HG03575 (cell line): ENCODE measurements around the gene NWD2.
"Not testable (repeated sequence)": the region's sequence is repeated elsewhere in the genome, so short reads cannot be mapped to it uniquely, and the experiment has no call there.

Source experiments
- ATAC-seq: cut with Tn5 transposase; IDR thresholded peaks from one replicate; pipeline ENCODE4 v1.9.1; 2021; ENCODE audit not compliant: unreplicated experiment, insufficient number of reproducible peaks, low FRiP score; ENCODE audit errors: extremely low read depth

NWD2 gene

GRCh38 chr4:37388681-37389365 lies 144.3 kb downstream of the NWD2 start:
- no peak for ATAC-seq

DNA sequence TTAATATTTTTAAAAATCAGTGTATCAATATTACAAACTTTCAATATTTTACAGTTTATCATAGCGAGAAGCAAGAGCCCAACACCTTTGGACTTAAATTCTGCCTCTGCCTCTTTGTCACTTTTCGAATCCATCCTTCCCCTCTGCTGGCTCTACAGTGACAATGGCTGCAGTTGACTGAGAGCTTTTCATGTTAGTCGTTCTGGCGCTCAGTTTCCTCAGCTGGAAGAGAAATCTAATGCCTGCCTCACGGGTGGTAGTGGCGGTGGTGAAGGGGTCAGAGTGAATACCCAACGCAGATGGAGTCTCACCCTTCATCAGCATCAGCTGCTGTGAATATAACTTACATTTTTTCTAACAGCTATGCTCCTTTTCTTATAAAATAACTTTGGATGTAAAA lies 144.8 kb downstream of the NWD2 start:
- no peak for ATAC-seq

GRCh38 chr4:37389967-37390580 lies 145.5 kb downstream of the NWD2 start:
- ATAC-seq = peak; percentile 35

GRCh38 chr4:37392521-37393255 lies 148.1 kb downstream of the NWD2 start:
- no peak for ATAC-seq

- no peak for ATAC-seq
Measured at GRCh38 chr4:37393321-37393720, 148.8 kb downstream of the NWD2 start.

DNA sequence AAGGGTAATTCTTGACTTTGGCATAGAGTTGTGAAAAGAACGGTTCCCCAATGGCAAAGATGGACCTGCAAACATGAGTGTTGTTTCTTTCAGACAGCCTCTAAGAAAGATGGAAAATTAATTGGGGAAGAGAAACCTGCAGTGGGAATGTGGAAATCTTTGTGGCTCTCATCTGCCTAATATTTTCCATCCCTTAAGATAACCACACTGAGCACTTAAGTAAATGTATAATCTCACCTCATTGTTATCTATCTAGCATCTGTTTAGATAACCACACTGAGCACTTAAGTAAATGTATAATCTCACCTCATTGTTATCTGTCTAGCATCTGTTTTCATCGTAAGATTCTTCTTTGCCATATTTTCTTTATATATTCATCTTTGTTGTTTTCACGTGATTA lies 149.3 kb downstream of the NWD2 start:
- ATAC-seq = no peak

DNA sequence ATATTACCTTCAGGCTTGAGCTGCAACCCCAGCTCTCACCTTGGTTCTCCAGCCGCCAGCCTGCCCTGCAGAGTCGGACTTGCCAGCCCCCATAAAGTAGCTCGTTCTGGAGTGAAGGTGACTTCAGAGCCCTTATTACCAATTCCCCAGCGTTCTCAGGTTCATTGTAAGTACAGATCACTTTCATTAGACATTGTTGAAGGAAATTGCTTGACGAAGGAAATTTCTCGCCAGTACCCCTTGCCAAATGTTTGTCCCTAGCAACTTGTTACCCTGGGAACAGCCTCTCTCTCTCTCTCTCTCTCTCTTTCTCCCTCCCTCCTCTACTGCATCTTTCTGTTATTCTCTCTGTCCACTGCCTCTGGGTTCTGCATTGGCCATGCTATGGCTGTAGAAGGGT lies 153.0 kb downstream of the NWD2 start:
- no peak for ATAC-seq

DNA sequence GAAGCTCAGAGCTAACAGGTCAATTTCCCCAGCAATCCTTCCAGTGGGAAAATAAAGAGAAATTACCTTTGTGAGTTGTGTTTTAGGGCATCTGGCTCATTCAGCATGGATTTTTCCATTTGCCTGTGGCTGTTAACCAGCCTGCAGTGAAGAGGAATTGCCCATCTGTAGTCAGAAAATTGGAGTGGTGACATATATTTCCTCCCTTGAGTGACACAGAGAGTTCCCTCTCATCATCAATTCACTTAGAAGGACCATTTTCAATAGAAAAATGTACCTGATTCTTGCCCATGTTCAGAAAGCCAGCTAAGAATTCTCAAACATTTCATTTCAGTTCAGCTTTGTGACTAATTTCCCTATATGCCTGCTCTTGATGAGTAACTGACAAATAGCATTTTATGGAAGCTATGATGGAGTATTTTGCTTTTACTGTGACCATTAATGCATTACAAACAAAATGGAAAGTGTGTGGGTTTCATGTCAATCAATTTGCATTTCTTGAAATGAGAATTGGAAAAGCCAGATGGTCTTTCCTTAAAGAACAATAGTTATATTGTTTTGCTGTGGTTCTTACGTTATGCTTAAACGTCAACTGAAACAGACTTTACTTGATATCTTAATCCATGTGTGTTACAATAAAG lies 155.8 kb downstream of the NWD2 start:
- ATAC-seq = peak; percentile 81

GRCh38 chr4:37407938-37408826 lies 163.6 kb downstream of the NWD2 start:
- ATAC-seq = not testable (repeated sequence)

DNA sequence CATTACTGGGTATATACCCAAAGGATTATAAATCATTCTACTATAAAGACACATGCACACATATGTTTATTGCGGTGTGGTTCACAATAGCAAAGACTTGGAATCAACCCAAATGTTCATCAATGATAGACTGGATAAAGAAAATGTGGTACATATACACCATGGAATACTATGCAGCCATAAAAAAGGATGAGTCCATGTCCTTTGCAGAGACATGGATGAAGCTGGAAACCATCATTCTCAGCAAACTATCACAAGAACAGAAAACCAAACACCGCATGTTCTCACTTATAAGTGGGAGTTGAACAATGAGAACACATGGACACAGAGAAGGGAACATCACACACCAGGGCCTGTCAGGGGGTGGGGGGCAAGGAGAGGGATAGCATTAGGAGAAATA lies 169.1 kb downstream of the NWD2 start:
- not testable (repeated sequence) for ATAC-seq

DNA sequence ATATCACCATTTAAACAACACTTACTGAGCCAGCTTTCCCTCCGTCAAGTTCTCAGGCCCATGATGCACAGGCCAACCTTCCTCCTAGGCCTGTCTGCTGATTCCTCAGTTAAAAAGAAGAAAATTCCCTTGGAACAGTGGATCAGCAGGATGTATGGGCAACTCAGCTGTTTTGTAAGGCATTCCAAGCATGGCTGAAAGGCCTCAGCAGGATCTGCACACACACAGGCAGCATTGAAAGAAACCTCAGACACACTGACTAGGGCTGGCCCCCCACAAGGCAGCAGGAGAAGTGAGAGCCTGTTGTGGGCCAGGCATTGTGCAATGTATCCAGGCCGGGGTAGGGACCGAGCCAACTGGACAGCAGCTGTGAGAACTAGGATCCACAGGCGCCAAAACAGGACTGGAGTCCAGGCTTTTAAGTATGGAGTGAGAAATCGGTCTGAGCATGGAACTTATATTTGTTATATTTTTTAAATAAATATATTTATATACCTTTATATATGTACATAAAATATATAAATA lies 171.4 kb downstream of the NWD2 start:
- no peak for ATAC-seq

DNA sequence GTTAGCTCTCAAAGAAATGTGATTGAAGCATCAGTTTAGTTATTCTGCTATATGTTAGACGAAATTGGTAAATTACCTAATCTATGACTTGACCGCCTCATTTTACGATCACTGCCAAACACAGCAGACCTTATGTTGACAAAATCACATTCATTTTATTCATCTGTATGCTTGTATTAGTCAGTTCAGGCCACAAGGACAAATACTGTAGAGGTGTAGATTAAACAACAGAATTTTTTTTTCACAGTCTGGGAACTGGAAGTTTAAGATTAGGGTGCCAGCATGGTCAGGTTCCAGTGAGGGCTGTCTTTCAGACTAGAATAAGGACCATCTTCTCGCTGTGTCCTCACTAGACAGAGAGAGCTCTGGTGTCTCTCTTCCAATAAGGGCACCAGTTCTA lies 177.1 kb downstream of the NWD2 start:
- no peak for ATAC-seq

DNA sequence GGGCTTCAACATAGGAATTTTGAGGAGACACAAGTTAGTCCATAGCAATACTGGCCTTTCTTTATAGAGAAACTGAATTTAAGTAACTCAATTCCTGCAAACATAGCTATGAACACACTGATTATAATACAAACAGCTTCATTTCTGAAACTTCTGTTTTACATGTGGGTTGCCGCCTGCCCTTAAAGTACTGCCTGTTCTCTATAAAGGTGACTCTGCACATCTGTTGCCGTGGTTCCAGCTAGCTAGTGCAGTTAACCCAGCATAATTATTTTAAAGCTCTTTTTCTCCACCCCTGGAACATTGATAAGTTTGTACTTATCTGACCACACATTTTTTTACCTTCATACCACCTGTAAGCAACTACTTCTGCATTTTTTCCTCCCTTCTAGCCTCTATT lies 177.6 kb downstream of the NWD2 start:
- no peak for ATAC-seq

DNA sequence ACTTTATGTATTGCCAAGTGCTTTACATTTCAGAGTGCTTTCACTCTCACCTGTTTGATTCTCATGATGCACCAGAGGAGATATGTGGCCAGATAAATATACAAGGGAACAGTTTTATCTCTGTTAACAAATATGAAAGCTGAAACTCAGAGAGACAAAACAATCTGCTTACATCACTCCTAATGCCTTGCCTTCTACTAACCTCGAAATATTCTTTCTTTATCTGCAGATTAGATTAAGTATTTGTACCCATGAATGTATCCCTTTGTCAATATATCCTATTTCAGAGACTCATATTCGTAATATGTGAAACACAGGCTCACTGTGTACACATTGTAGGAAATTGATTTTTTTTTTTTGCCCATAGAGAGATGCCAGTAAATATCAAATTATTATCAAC lies 178.1 kb downstream of the NWD2 start:
- no peak for ATAC-seq

GRCh38 chr4:37423310-37423709 lies 178.8 kb downstream of the NWD2 start:
- no peak for ATAC-seq

GRCh38 chr4:37424753-37425152 lies 180.2 kb downstream of the NWD2 start:
- no peak for ATAC-seq

GRCh38 chr4:37425857-37426256 lies 181.3 kb downstream of the NWD2 start:
- ATAC-seq = no peak

GRCh38 chr4:37427193-37427592 lies 182.7 kb downstream of the NWD2 start:
- no peak for ATAC-seq

DNA sequence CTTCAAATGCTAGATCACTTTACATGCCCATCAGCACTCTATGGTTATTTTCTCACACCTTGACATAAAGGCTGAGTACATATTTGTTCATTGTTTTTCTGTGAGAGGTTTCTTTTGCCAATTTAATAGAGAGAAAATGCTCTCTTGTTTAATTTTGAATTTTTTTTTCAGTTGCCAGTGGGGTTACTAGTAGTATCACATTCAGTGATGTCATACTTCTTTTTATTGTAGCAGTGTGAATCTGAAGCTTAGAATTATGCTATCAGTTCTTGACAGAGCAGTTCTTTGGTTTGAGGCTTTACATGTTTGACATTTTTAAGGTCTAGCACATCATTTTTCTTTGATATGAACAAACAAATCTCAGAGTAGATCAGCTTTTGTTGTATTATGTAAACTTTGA lies 185.4 kb downstream of the NWD2 start:
- no peak for ATAC-seq
